Prostate gland (tissue), 2 donors: ENCODE results near the gene MOB3C.

Source experiments
- POLR2A ChIP-seq: fragments of 450-650 bp; IDR thresholded peaks from one replicate; pipeline ENCODE4 v1.6.1; 2016; ENCODE audit warnings: antibody characterized with exemption, mild to moderate bottlenecking
- POLR2AphosphoS5 ChIP-seq: sonication (generic); formaldehyde crosslinking; IDR thresholded peaks from one replicate; pipeline ENCODE4 v1.6.1; 2017; ENCODE audit warnings: antibody characterized with exemption
- TF ChIP-seq, protein P1 (sequence below), 4 experiments: fragments of 200-600 bp in 2 of 4; fragments of 450-650 bp in 2 of 4; sonication (generic) in 2 of 4; IDR thresholded peaks; 1 replicate in 3 of 4; 2 replicates in 1 of 4; pipeline ENCODE4 v1.5.1; 2016 to 2019; ENCODE audit warnings: antibody characterized with exemption in 4 of 4, mild to moderate bottlenecking in 2 of 4, moderate library complexity in 2 of 4

DNA sequence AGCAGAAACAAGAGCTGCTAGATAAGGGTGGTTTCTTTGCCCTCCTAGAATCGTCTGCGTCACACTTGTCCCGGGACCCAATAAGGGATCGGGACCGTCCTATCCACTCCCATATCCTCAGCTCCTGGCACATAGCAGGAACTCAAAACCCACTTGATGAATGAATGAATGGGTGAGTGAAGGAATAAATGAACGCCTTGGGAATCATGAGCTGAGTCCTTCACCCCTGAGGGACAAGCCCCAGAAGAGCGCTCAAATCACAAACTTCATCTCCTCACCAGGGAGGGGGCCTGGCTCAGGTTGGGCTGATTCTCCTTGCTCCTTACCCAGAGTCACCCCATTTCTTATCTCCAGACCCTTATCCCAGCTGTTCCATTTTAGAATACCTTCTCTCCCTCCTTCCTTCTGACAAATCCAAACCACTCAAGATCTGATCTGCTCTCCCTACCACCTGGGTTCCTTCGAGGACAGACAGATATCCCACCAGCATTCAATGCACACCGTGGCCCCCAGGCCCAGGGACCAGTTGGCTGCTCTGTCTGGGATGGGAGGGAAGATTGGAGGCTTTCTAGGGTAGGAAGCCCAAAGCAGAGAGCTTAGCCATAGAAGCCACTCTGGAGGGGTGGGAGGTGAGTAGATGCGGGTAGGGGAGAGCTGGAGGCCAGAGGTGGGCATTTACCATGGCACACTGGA, 643 bp upstream of the MOB3C start:
- TF ChIP-seq, protein P1, sequence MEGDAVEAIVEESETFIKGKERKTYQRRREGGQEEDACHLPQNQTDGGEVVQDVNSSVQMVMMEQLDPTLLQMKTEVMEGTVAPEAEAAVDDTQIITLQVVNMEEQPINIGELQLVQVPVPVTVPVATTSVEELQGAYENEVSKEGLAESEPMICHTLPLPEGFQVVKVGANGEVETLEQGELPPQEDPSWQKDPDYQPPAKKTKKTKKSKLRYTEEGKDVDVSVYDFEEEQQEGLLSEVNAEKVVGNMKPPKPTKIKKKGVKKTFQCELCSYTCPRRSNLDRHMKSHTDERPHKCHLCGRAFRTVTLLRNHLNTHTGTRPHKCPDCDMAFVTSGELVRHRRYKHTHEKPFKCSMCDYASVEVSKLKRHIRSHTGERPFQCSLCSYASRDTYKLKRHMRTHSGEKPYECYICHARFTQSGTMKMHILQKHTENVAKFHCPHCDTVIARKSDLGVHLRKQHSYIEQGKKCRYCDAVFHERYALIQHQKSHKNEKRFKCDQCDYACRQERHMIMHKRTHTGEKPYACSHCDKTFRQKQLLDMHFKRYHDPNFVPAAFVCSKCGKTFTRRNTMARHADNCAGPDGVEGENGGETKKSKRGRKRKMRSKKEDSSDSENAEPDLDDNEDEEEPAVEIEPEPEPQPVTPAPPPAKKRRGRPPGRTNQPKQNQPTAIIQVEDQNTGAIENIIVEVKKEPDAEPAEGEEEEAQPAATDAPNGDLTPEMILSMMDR (IDR thresholded peaks at IDR 0.05): no peak
- TF ChIP-seq POLR2A (no peak), POLR2AphosphoS5 (peak; percentile 15)
